ENCODE measurements around the gene ZNF362.

- TF ChIP-seq EZH2 (IDR thresholded peaks at IDR 0.05; ENCODE audit: insufficient read depth, poor library complexity, severe bottlenecking), result no peak
- no peak for TF ChIP-seq EZH2phosphoT487 (IDR thresholded peaks at IDR 0.05; ENCODE audit: insufficient read depth, low read depth)
These were observed 93.7 kb downstream of the ZNF362 start for GRCh38 chr1:33349778-33350610.
